HFFc6 (cell line): ENCODE measurements around the gene NUCB1. TPM values are rescaled to one million over a fixed set of nuclear protein-coding genes. Genes with fewer than 3 reads are reported as not detected.
A peak's percentile ranks its signal among the peaks of the same experiment; 100 is the strongest.

ENCODE experiments used
- DNase-seq: peaks from one replicate; pipeline ENCODE4 v3.0.0-alpha.2; 2018
- H3K27ac Mint-ChIP-seq: 2 replicates; pipeline ENCODE4 v1.8.0; 2020; ENCODE audit warnings: mild to moderate bottlenecking, mixed read lengths
- H3K27me3 Mint-ChIP-seq: 2 replicates; pipeline ENCODE4 v1.8.0; 2021; ENCODE audit warnings: mild to moderate bottlenecking, moderate library complexity, mixed read lengths; ENCODE audit not compliant: insufficient read depth
- H3K36me3 Mint-ChIP-seq: 2 replicates; pipeline ENCODE4 v1.8.0; 2021; ENCODE audit warnings: low read depth, mixed read lengths
- H3K4me1 Mint-ChIP-seq: 2 replicates; pipeline ENCODE4 v1.8.0; 2020; ENCODE audit warnings: low read depth, mixed read lengths
- H3K4me3 Mint-ChIP-seq: 2 replicates; pipeline ENCODE4 v1.8.0; 2020; ENCODE audit warnings: mild to moderate bottlenecking, moderate library complexity, mixed read lengths
- H3K9me3 Mint-ChIP-seq: 2 replicates; pipeline ENCODE4 v1.8.0; 2020; ENCODE audit warnings: mild to moderate bottlenecking, mixed read lengths
- CTCF ChIP-seq: fragments of 200-600 bp; sonication (generic); IDR thresholded peaks from 2 replicates; pipeline ENCODE4 v1.5.0; 2021; ENCODE audit warnings: antibody characterized with exemption, mild to moderate bottlenecking
- long read RNA-seq: library from polyadenylated mRNA; unstranded; transcript quantifications from one replicate; pipeline ENCODE4 v2.0.0, GENCODE V29; 2019
- total RNA-seq, 6 experiments: library from RNA; stranded (reverse); fragmentation: NEBNext Ultra II Directional; extraction: Animal tissue kit (Norgen Biotek cat#: 25700); gene quantifications; 2 replicates in 1 of 6; 3 replicates in 5 of 6; pipeline ENCODE4 v1.2.3, GENCODE V29; 2021

The NUCB1 gene
- 100 to 1,000 TPM; 129 to 160 (median 152) TPM for total RNA-seq
- long read RNA-seq, transcript NUCB1-201 (13 exons, 2,668 nt) = major isoform, 128 of 179 reads
- long read RNA-seq, partial matches to known transcripts = 43 of 179 reads
- long read RNA-seq, other reads (novel, unspliced or antisense) = 7 of 179 reads

GRCh38 chr19:48899781-48900476 is at the start of gene NUCB1:
TSS of gene NUCB1 (plus strand) at chr19:48900312. CDS start at chr19:48900797, 485 bp downstream.
- Mint-ChIP-seq H3K27me3 (peaks cover under 1% of the 10 kb centered on the region; the same call in 1 of the 2 replicates), H3K4me1 (peaks cover 18% of the 10 kb centered on the region), H3K36me3 (peaks cover 19% of the 10 kb centered on the region; the same call in 1 of the 2 replicates), H3K4me3 (peak within 1 kb of the TSS; percentile 99), H3K9me3 (no peaks in the 10 kb centered on the region), H3K27ac (peak within 1 kb of the TSS; percentile 89)
- peak; percentile 31 for TF ChIP-seq CTCF
- DNase-seq = peak; percentile 98

- H3K36me3 Mint-ChIP-seq = no peaks in the 10 kb centered on the region
- no peaks in the 10 kb centered on the region; the same call in 1 of the 2 replicates for H3K27me3 Mint-ChIP-seq
- peaks cover 6% of the 10 kb centered on the region; the same call in 1 of the 2 replicates for H3K4me1 Mint-ChIP-seq
- H3K27ac Mint-ChIP-seq = no peak overlapping the region
- no peak for DNase-seq
- no peaks in the 10 kb centered on the region for H3K9me3 Mint-ChIP-seq
- no peak overlapping the region for H3K4me3 Mint-ChIP-seq
- no peak for TF ChIP-seq CTCF
These were observed 47.8 kb upstream of the NUCB1 start for GRCh38 chr19:48852292-48852691.

GRCh38 chr19:48853483-48853882 is 46.6 kb upstream of the NUCB1 start:
- peaks cover 6% of the 10 kb centered on the region; the same call in 1 of the 2 replicates for H3K4me1 Mint-ChIP-seq
- H3K27me3 Mint-ChIP-seq = no peaks in the 10 kb centered on the region; the same call in 1 of the 2 replicates
- TF ChIP-seq CTCF = no peak
- H3K9me3 Mint-ChIP-seq = no peaks in the 10 kb centered on the region
- no peak overlapping the region for H3K4me3 Mint-ChIP-seq
- no peak for DNase-seq
- H3K36me3 Mint-ChIP-seq = no peaks in the 10 kb centered on the region
- H3K27ac Mint-ChIP-seq = no peak overlapping the region

- no peak for DNase-seq
- TF ChIP-seq CTCF = no peak
- H3K4me3 Mint-ChIP-seq = no peak overlapping the region
- H3K4me1 Mint-ChIP-seq = peaks cover 6% of the 10 kb centered on the region; the same call in 1 of the 2 replicates
- H3K27ac Mint-ChIP-seq = no peak overlapping the region
- no peaks in the 10 kb centered on the region for H3K9me3 Mint-ChIP-seq
- H3K27me3 Mint-ChIP-seq = no peaks in the 10 kb centered on the region; the same call in 1 of the 2 replicates
- no peaks in the 10 kb centered on the region for H3K36me3 Mint-ChIP-seq
These were observed 46.0 kb upstream of the NUCB1 start for GRCh38 chr19:48854103-48854502.

GRCh38 chr19:48856921-48857320 is 43.2 kb upstream of the NUCB1 start:
- no peaks in the 10 kb centered on the region; the same call in 1 of the 2 replicates for H3K27me3 Mint-ChIP-seq
- no peak for TF ChIP-seq CTCF
- H3K27ac Mint-ChIP-seq = no peak overlapping the region
- DNase-seq = peak; percentile 35
- no peak overlapping the region for H3K4me3 Mint-ChIP-seq
- peaks cover 5% of the 10 kb centered on the region for H3K36me3 Mint-ChIP-seq
- H3K4me1 Mint-ChIP-seq = peaks cover 6% of the 10 kb centered on the region; the same call in 1 of the 2 replicates
- no peaks in the 10 kb centered on the region for H3K9me3 Mint-ChIP-seq
